Lower leg skin (tissue), 3 donors: ENCODE data around the gene PTPN1.
"Not testable (repeated sequence)": the region's sequence is repeated elsewhere in the genome, so short reads cannot be mapped to it uniquely, and the experiment has no call there.

Experiments
- POLR2A ChIP-seq, 2 donors: fragments of 450-650 bp; IDR thresholded peaks; one replicate each; pipeline ENCODE4 v1.6.1; 2016 to 2017; ENCODE audit warnings: antibody characterized with exemption in 2 of 2, mild to moderate bottlenecking in 1 of 2, moderate library complexity in 1 of 2
- TF ChIP-seq, protein P1 (sequence below), 3 donors: fragments of 450-650 bp; IDR thresholded peaks; one replicate each; pipeline ENCODE4 v1.5.1; 2016; ENCODE audit warnings: antibody characterized with exemption in 3 of 3, mild to moderate bottlenecking in 3 of 3, moderate library complexity in 2 of 3

DNA sequence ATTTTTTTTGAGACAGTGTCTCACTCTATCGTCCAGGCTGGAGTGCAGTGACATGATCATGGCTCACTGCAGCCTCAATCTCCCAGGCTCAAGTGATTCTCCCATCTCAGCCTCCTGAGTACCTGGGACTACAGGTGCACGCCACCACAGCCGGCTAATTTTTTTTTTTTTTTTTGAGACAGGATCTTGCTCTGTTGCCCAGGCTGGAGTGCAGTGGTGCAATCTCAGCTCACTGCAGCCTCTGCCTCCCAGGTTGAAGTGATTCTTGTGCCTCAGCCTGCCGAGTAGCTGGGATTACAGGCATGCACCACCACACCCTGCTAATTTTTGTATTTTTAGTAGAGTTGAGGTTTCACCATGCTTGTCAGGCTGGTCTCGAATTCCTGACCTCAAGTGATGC is 2.4 kb upstream of the PTPN1 start:
- TF ChIP-seq, protein P1, sequence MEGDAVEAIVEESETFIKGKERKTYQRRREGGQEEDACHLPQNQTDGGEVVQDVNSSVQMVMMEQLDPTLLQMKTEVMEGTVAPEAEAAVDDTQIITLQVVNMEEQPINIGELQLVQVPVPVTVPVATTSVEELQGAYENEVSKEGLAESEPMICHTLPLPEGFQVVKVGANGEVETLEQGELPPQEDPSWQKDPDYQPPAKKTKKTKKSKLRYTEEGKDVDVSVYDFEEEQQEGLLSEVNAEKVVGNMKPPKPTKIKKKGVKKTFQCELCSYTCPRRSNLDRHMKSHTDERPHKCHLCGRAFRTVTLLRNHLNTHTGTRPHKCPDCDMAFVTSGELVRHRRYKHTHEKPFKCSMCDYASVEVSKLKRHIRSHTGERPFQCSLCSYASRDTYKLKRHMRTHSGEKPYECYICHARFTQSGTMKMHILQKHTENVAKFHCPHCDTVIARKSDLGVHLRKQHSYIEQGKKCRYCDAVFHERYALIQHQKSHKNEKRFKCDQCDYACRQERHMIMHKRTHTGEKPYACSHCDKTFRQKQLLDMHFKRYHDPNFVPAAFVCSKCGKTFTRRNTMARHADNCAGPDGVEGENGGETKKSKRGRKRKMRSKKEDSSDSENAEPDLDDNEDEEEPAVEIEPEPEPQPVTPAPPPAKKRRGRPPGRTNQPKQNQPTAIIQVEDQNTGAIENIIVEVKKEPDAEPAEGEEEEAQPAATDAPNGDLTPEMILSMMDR (IDR thresholded peaks at IDR 0.05): not testable (repeated sequence)
- not testable (repeated sequence) for TF ChIP-seq POLR2A (IDR thresholded peaks at IDR 0.05)
